Measurements from ENCODE around the gene FNDC10.
"Not testable (repeated sequence)": the region's sequence is repeated elsewhere in the genome, so short reads cannot be mapped to it uniquely, and the experiment has no call there.

Gene FNDC10

DNA sequence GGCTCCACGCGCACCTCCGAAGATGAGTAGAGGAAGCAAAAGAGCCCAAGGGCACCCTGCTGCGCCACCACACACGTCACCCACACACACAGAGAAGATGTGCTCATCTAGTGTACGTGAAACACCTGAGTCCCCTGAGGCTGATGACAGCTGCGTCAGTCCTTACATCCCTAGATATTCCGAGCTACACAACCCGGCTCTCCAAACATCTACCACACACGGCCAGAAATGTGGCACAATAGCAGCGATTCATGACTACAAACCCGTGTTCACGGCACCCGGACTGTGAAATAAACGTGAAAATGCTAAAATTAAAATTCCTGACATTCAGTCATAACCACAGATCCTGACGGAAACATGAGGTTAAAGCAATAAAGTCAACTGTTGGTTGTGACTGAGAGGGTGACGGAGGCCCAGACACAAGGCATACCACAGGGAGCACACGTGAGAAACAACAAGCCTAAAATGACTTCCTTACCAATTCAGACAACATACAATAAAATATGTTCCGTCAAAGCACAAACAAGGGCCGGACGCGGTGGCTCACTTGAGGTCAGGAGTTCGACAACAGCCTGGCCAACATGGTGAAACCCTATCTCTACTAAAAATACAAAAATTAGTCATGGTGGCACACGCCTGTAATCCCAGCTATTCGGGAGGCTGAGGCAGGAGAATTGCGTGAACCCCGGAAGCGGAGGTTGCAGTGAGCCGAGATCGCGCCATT, 32.6 kb downstream of the FNDC10 start:
- no peak for DNase-seq (ENCODE audit: low spot score)

DNA sequence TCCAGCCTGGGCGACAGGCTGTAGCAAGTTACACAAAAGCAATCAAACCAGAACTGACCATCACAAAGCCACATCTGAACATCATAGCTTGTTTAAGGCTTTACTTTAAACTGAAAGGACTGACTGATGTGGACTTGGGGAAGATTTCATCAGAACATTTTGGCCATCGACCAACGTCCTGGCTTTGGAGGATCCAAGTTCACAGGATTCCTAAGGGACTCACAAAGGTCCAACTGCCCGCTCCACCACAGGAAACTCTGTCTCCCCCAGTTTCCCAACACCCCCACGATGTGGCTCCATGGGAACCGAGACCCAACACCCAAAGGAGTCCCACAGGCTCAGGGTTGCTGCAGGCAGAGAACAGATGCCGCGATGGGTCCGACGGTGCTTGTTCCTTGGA, 34.6 kb downstream of the FNDC10 start:
- no peak for DNase-seq (ENCODE audit: low spot score)

DNA sequence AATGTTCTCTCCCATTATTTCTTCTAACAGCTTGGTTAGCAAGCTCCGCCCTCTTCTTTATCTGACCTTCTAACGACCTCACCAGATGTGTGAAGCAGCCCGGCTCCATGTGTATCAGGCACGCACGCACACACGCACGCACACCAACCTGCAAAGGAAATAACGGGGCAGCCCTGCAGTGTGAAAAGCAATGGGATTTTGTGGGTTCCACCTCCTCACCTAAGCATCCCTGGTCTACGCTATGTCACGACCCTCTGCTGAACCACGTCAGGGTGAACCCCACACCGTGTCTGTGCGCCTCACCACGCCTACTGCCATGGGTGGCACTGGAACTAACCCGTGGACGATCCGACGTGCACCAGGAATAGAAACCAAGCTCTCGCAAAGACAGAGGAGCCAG, 35.7 kb downstream of the FNDC10 start:
- no peak for DNase-seq (ENCODE audit: low spot score)

DNA sequence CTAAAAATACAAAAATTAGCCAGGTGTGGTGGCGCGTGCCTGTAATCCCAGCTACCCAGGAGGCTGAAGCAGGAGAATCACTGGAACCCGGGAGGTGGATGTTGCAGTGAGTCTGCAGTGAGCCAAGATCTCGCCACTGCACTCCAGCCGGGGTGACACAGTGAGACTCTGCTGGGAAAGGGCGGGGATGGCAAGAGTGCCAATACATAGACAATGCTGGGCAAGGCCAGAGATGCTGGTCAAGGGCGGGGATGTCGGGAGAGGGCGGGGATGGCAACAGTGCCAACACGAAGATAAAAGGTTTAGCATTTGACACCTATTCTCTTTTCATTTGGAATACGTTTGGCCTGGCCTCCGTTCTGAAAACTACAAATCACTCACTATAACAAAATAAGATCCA, 36.2 kb downstream of the FNDC10 start:
- DNase-seq (ENCODE audit: low spot score), result no peak

DNA sequence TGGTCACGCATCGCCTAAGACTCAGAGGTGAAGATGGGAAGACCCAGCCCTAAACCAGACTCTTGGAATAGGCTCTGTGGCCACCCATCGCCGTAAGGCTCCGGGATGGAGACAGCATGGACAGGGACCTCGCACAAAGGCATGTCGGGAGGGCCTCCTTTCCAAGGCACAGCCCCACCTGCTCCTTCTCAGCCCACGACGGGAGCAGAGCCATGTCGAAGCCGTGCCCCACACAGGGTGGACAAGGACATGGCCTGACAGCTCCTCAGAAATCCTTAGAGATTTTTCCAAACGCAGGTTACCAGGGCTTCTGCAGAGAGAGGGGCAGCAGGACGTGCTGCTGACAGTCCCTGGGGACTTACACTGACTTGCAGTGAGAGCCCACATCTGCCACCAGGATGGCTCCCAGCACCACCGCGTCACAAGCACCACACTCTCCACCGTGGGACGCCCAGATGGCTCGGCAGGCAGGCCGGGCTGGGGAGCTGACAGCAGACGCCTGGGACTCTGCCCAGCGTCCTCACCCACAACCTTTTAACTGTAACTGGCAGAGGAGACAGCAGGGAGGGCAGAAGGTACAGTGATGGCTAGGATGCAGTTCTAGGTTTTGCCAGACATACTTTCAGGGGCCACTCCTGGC, 37.3 kb downstream of the FNDC10 start:
- no peak for DNase-seq (ENCODE audit: low spot score)

DNA sequence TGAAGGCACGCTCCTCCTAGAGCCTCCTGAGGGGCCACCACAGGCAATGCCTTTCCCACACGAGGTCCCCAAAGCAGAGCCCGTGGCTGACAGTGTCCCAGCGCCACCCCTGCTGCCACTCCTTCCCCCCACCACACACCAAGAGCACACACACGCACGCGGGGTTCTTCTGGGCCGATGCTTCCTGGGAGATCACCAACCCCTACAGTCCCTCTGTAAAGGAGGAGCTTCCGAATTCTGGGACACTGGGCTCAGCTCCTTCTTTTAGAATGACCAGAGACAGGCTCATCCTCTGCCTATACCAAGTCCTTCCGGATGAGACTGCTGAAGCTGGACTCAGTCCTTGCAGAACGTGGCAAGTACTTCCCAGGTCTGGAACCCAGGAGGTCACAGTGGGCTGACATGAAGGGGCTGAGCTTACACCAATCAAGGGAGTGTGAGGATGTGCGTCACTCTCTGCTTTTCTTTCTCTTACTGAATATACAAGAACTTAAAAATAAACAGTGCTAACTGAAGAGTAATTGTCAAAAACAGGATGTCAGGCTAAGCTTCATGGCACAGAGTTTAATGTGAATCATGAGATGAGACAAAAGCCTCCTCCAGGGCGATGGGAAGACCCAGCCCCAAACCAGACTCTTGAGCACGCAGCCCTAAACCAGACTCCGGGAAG, 38.0 kb downstream of the FNDC10 start:
- no peak for DNase-seq (ENCODE audit: low spot score)

DNA sequence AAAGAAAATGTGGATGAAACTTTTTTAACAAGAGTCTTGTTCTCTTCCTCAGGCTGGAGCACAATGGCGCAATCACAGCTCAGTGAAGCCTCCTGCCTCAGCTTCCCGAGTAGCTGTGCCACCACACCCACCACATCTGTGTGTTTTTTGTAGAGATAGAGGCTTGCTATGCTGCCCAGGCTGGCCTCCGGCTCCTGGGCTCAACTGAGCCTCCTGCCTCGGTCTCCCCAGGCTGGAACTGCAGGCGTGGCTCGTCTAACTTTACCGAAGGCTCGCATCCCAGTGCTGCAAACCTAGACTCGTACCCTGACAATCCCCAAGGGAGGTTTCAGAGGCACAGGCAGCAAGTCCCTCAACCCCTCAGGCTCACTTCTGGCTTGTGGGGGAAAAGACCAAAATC, 39.8 kb downstream of the FNDC10 start:
- DNase-seq (ENCODE audit: low spot score), result no peak

DNA sequence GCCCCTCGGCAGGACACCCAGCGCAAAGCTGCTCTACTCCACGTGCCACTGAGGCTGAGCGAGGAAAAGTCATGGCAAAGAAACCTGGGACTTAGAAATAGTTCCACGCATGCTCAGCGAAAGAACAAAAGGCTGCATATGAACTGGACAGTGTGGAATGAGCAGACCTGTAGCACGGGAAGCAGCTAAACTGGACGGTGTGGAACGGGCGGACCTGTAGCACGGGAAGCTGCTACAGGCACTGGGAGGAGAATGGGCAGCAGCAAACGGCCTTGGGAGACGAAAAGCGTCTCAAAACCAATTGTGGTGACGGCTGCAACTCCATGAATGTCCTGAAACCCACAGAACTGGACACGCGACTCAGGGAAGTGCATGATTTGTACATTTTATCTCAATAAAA, 40.9 kb downstream of the FNDC10 start:
- DNase-seq (ENCODE audit: low spot score), result no peak

DNA sequence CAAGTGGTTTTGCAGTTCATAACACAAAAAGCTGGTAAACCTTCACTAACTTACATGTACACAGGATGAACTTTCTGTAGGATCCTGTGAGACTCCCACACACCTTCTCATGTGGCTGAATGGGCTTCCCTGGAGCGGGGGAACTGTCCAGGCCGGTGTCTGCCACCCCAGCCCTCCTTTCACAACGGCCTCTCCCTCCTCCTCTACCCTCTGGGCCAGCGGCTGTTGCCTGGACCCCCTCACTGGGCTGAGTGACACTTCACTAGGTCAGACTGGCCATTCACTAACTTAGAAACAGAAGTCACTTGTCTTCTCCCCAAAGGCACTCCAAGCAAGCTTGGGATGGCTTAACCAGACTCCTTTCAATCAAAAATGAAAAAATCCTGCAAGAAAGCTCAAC, 41.3 kb downstream of the FNDC10 start:
- DNase-seq (ENCODE audit: low spot score), result no peak

DNA sequence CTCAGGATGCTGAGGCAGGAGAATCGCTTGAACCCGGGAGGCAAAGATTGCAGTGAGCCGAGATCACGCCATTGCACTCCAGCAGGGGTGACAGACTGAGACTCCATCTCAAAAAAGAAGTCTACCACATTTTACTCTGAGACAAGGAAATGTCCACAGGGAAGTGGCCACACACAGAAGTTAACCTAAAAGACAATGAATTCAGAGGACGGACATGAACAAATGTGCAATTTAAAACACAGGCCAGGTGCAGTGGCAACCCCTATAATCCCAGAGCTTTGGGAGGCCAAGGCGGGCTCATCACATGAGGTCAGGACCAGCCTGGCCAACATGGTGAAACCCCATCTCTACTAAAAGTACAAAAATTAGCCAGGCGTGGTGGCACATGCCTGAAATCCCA, 42.2 kb downstream of the FNDC10 start:
- DNase-seq (ENCODE audit: low spot score), result not testable (repeated sequence)

DNA sequence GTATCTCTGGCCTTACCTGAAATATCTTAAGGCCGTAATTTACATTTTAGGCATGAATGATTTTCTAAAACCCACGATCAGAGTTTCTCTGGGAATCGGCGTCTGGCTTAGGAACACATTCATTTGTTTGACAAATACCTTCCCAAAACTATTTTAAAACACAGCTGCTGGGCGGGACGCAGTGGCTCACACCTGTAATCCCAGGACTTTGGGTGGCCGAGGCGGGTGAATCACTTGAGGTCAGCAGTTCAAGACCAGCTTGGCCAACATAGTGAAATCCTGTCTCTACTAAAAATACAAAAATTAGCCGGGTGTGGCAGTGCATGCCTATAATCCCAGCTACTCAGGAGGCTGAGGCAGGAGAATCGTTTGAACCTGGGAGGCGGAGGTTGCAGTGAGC, 43.0 kb downstream of the FNDC10 start:
- not testable (repeated sequence) for DNase-seq (ENCODE audit: low spot score)

DNA sequence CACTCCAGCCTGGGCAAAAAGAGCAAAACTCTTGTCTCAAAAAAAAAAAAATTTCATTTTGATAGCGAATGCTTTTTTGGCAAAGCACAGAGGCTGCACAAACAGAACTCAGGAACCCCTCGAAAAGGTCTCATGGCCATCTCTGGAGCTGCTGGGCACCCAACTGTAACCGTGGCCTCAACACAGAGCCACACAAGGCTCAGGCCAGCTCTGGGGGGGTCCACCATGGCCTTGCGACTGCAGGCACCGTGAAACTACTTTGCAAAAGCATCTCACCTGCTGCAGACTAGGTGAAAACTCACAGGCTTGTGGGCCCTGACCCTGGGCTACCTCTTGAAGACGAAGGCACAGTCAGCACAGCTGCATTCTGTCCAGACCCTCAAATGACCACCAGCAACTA, 43.4 kb downstream of the FNDC10 start:
- no peak for DNase-seq (ENCODE audit: low spot score)

DNA sequence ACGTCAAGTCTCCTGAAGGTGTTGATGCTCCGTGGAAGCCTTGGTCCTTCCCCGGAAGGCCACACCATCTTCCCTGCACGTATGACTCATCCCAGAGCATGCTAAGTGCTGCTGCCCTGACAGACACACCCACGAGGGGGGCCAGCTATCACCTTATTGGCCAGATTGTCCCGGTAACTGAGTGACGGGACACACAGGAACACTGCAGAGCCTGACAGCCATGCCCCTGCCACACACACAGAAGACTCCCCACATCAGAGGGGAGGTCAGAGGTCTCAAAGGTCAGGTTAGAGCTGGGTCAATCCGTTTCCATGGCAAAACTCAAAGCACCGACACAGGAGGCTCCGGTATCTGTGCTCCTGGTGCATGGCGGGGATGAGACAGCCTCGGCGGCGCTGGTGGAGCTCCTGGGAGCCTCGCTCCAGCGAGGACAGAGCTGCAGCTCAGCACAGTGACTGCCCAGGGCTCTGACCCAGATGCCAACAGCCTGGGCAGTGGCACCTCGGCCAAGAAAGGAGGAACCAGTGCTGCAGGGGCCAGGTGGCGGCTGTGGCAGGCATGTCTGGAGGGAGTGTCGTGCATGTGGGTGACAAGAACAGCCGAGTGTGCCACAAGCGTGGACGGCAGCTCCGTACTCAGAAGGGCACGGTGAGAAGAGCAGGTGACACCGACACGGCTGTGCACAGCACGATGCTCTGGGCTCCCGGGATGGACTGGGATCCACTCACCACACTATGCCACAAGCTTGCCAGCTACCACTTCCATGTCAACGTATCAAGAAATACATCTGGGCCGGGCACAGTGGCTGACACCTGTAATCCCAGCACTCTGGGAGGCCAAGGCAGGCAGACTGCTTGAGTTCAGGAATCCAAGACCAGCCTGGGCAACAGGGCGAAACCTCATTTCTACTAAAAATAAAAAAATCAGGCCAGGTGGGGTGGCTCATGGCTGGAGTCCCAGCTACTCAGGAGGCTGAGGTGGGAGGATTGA, 44.7 kb downstream of the FNDC10 start:
- no peak for DNase-seq (ENCODE audit: low spot score)

DNA sequence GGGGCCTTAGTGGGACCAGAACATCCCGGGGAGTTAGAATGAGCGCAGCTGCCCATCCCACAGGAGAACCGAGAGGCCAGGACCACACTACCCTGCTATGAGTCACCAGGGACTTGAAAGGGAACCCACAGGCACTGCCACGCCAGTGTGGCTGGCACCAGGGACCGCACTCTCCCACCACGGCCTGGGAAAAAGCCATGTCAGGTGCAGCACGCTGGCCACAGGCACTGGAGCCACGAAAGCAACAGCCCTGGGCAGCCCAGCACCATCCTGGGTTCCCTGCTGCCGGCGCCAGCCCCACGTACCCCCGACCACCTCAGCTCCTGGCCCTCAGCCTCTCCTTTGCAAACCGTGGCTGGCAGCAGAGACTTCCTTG, 45.4 kb downstream of the FNDC10 start:
- no peak for DNase-seq (ENCODE audit: low spot score)

DNA sequence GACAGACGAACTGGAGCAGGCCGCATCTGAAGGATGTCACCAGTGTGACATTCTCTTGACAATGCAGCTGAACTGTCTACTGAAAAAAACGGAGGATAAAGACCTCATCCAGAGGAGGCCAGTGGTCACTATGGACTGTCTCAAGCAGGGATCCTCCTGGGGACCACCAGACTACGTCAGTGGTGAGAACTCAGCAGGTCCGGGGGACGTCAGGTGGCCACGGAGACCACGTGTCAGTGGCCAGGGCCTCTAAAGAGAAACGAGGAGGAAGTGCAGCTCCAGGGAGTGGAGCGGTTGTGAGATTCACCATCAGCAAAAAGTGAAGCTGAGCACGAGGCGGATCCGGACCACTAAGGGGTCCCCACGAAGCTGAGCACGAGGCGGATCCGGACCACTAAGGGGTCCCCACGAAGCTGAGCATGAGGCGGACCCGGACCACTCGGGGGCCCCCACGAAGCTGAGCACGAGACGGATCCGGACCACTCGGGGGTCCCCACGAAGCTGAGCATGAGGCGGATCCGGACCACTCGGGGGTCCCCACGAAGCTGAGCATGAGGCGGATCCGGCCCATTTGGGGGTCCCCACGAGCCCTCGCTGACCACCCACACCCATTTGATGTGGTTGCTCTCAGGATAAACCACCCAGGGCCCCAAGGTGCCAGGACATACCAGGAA, 46.0 kb downstream of the FNDC10 start:
- DNase-seq (ENCODE audit: low spot score), result no peak

DNA sequence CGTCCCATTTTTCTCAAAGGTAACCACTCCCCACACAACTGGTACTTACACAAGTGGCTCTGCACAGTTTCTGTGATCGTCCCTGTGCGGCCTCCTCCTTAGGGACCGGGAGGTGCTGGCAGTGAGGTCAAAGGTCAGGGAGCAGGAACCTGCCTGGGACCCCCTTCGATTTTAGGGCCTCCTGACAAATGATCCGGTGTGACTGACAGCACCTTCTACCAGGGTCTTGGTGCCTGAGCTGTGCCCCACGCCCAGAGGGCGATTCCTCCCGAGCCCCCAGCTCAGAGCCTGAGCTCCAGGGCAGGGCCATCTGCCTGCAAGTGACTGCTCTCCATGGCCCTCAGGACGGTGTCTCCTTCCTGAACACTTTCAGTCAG, 47.7 kb downstream of the FNDC10 start:
- no peak for DNase-seq (ENCODE audit: low spot score)

DNA sequence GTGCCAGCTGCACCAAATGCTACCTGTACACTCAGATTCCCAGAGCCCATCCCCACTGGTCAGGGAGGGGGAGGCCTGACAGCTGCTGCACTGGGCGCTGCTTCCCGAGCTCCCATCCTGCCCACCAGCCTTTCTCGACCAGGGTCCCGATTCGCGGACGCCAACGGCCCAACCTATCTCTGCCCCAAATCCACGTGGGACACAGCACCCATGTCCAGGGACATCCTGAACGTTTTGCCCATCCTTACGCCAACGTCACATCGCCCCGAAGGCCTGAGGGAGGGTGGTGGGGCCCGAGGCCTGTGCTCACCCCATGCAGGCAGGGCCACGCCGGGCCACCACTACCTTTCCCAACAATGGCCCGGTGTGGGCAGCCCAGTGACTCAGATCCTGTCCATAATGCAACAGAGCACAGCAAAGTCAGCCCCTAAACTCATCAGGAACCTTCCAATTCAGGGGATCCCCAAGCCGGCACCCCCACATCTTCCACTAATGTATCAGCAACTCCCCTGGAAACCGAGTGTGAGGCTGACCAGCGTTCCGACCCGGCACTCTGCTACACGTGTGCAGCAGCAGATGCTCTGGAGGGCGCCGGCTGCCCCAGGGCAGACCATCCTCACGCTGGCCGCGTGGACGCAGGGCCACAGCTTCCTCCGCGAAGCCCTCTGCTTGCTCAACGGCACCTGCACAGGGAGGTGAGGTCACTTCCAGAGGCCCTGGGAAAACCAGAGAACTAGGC, 48.2 kb downstream of the FNDC10 start:
- no peak for DNase-seq (ENCODE audit: low spot score)

DNA sequence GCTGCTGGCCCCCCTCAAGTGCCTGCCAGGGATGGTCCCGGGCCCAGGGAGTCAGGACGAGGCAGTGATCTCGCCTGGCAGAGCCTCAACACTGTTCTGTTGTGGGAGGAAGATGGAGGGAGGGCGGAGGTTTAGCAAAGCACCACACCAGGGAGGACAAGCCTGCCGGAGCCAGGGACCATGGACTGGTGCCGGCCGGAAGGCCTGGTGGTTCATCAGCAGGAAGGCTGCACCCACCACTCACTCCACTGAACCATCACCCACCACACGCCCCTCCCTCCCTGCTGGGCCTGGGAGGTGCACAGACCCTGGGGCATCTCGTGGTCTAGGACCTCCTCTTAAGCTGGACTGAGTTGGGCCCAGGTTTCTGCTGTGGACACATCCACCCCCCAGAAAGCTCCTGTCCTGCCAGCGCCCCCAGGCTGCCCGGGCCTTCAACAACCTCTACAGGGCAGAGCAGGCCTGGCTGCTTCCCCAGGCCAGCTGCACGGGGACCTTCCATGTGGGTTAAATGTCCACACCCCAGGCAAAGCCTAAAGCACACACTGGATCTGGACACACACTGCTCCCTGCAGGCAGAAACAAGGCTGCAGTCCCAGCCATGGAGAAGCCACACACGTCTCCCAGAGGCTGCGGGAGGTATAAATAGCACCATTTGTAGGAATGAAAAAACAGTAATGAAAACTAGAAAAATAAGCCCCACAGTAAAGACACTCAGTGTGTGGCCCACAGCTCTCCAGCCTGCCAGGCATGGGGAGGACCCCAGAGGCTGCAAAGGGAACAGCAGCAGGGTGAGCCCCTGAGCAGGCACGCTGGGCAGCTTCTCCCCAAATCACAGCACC, 49.1 kb downstream of the FNDC10 start:
- DNase-seq (ENCODE audit: low spot score), result no peak

DNA sequence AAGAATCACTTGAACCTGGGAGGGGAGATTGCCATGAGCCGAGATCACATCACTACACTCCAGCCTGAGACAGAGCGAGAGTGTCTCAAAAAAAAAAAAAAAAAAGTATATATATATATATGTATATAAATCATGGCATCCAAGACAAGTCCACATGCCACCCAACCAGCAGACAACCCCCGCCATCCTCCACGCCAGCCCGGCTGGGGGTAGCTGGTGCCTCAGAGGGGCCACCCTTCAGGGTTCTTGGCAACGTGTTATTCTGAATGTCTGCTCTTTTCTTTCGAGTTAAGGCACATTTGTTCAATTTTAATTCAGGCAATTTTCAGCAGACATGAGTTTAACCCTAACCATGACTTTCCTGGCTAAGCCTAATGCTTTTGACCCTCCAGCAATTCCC, 49.8 kb downstream of the FNDC10 start:
- DNase-seq (ENCODE audit: low spot score), result no peak

DNA sequence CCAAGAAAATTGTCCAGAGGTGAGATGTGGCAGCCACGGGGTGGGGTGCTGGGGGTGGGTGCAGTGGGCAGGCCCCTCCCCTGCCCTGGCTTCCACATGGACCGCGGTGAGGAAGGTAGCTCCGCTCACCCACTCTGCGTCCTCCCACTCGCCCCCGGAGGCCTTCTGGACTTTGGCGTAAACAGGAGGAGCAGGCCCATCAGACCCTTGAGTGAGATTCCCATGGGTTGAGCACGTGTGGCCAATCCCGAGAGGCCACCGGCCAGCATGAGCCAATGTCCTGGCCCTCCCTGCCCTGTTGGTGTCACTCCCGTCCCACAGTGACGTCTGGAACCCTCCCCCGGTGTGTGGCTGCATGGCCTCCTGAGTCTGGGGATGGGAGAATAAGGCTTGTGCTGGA, 51.3 kb downstream of the FNDC10 start:
- DNase-seq (ENCODE audit: low spot score), result no peak
